ENCODE results near the gene TMPRSS2.

The TMPRSS2 gene

GRCh38 chr21:41487082-41487481 lies 20.9 kb downstream of the TMPRSS2 start:
- Histone ChIP-seq H3K4me3 (no peak overlapping the region), H3K27ac (no peak overlapping the region)

- Histone ChIP-seq H3K4me3 (no peak overlapping the region), H3K27ac (no peak overlapping the region)
These were observed 24.0 kb downstream of the TMPRSS2 start for GRCh38 chr21:41483973-41484372.

- no peak overlapping the region for H3K27ac ChIP-seq
- no peak overlapping the region for H3K4me3 ChIP-seq
These were observed 24.5 kb downstream of the TMPRSS2 start for GRCh38 chr21:41483415-41483814.

GRCh38 chr21:41482980-41483379 lies 25.0 kb downstream of the TMPRSS2 start:
- Histone ChIP-seq H3K27ac (no peak overlapping the region), H3K4me3 (no peak overlapping the region)

- no peak overlapping the region for H3K27ac ChIP-seq
These were observed 25.7 kb downstream of the TMPRSS2 start for GRCh38 chr21:41482301-41482700.

GRCh38 chr21:41481191-41481590 lies 26.8 kb downstream of the TMPRSS2 start:
- Histone ChIP-seq H3K4me3 (no peak overlapping the region), H3K27ac (no peak overlapping the region)

More at GRCh38 chr21:41482301-41482700, 25.7 kb downstream of the TMPRSS2 start:
- no peak overlapping the region for H3K4me3 ChIP-seq

GRCh38 chr21:41480086-41480690 lies 27.8 kb downstream of the TMPRSS2 start:
- Histone ChIP-seq H3K27ac (peak overlapping the region in 1 of 21 experiments; percentile 47), H3K4me3 (no peak overlapping the region)

- Histone ChIP-seq H3K4me3 (no peak overlapping the region), H3K27ac (peak overlapping the region in 1 of 21 experiments; percentile 47)
These were observed 28.3 kb downstream of the TMPRSS2 start for GRCh38 chr21:41479686-41480085.

GRCh38 chr21:41478319-41479177 lies 29.4 kb downstream of the TMPRSS2 start:
- H3K4me3 ChIP-seq, result no peak overlapping the region
- no peak overlapping the region for H3K27ac ChIP-seq

- H3K4me3 ChIP-seq, result no peak overlapping the region
- no peak overlapping the region for H3K27ac ChIP-seq
These were observed 30.2 kb downstream of the TMPRSS2 start for GRCh38 chr21:41477641-41478318.

- no peak overlapping the region for H3K27ac ChIP-seq
- H3K4me3 ChIP-seq, result no peak overlapping the region
These were observed 32.1 kb downstream of the TMPRSS2 start for GRCh38 chr21:41475714-41476420.

- Histone ChIP-seq H3K4me3 (no peak overlapping the region), H3K27ac (no peak overlapping the region)
These were observed 35.0 kb downstream of the TMPRSS2 start for GRCh38 chr21:41472753-41473548.

- no peak overlapping the region for H3K4me3 ChIP-seq
- no peak overlapping the region for H3K27ac ChIP-seq
These were observed 37.9 kb downstream of the TMPRSS2 start for GRCh38 chr21:41470054-41470453.

- Histone ChIP-seq H3K4me3 (no peak overlapping the region), H3K27ac (no peak overlapping the region)
These were observed 41.7 kb downstream of the TMPRSS2 start for GRCh38 chr21:41466024-41466820.

GRCh38 chr21:41465176-41465781 lies 42.7 kb downstream of the TMPRSS2 start:
- Histone ChIP-seq H3K4me3 (no peak overlapping the region), H3K27ac (no peak overlapping the region)

- H3K27ac ChIP-seq, result no peak overlapping the region
These were observed 47.1 kb downstream of the TMPRSS2 start for GRCh38 chr21:41460578-41461527.

More at GRCh38 chr21:41460578-41461527, 47.1 kb downstream of the TMPRSS2 start:
- no peak overlapping the region for H3K4me3 ChIP-seq

All from skin epidermis (tissue), 12 donors.